ENCODE data around the gene AGRP. TPM values are rescaled to one million over a fixed set of nuclear protein-coding genes. Genes with fewer than 3 reads are reported as not detected.

AGRP gene
- total and polyA plus RNA-seq, 2 of the 4 experiments (the other 2 are of a cell fraction), result not detected

DNA sequence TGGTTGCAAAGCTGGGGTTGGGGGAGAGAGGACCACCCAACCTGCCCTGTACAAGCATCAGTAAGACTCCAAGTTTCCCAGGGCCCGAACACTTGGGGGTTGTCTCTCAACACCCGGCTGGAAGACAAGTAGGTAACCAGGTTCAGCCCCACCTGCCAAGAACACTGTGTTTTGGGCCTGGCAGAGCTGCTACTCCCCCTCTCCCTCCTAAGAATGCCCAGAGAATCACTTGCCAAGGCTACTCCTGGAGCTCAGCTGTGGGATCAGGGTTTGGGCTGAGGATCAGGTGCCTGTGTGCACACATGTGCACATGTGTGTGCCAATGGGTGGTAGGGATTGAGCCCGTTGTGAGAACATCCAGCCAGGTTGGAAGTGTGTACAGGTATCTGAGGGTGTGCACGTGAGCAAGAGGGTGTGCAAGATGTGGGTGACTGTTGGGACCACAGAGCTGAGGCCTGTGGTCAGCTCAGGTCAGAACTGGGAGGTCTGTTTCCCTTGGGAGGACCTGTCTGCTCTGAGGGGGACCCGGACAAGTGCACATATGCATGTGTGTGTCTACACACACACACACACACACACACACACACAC lies 50.1 kb downstream of the AGRP start:
- Histone ChIP-seq H2BK120ac (ENCODE audit: low read depth, low read length) (no peak overlapping the region), H2AK5ac (ENCODE audit: low read depth, low read length) (no peak overlapping the region), H3K4me3 (ENCODE audit: insufficient read depth, low read depth, low read length) (no peak overlapping the region), H2AFZ (replicated peaks; ENCODE audit: low read length, poor library complexity) (no peak overlapping the region), H3K4ac (ENCODE audit: low read depth, low read length) (no peak overlapping the region), H3K9me3 (ENCODE audit: control insufficient read depth, insufficient read depth, low read length) (no peaks in the 10 kb centered on the region), H4K5ac (ENCODE audit: low read depth, low read length) (no peak overlapping the region), H4K8ac (ENCODE audit: low read depth in 2 of 2, low read length in 2 of 2) (no peak overlapping the region), H2BK5ac (ENCODE audit: low read depth, low read length, poor library complexity, severe bottlenecking) (no peak overlapping the region), H4K91ac (ENCODE audit: insufficient read depth, low read depth, low read length) (no peak overlapping the region), H2AK9ac (replicated peaks; ENCODE audit: low read depth, low read length, poor library complexity) (no peak overlapping the region), H3K18ac (ENCODE audit: low read depth, low read length) (no peak overlapping the region), H3K4me1 (ENCODE audit: control insufficient read depth, insufficient read depth, low read length) (peaks cover 5% of the 10 kb centered on the region; the same call in 1 of the 2 replicates), H3K14ac (replicated peaks; ENCODE audit: low read depth, low read length) (no peak overlapping the region), H3K9ac (ENCODE audit: low read depth, low read length) (no peak overlapping the region), H4K20me1 (ENCODE audit: insufficient read depth, low read length) (peaks cover 12% of the 10 kb centered on the region), H3K4me2 (ENCODE audit: low read depth, low read length) (no peak overlapping the region), H3K56ac (ENCODE audit: extremely low read depth, insufficient read depth, low read length) (no peak overlapping the region), H3K9me1 (ENCODE audit: insufficient read depth, low read length) (peaks cover 3% of the 10 kb centered on the region; the same call in 1 of the 2 replicates), H2BK15ac (ENCODE audit: low read depth, low read length) (no peak overlapping the region), H3K79me1 (ENCODE audit: low read depth in 1 of 2, low read length in 2 of 2) (no peaks in the 10 kb centered on the region), H3K36me3 (ENCODE audit: control insufficient read depth, insufficient read depth, low read length) (peaks cover 20% of the 10 kb centered on the region), H3K27me3 (ENCODE audit: control insufficient read depth, insufficient read depth, low read length) (peaks cover 27% of the 10 kb centered on the region), H3K23ac (ENCODE audit: low read depth, low read length) (no peak overlapping the region), H3K27ac (ENCODE audit: insufficient read depth, low read length) (no peak overlapping the region), H2BK20ac (ENCODE audit: low read depth, low read length) (no peak overlapping the region)
- POLR2A ChIA-PET (ENCODE audit: unreplicated experiment), result no interaction called here
- intact Hi-C loops (cut with micrococcal nuclease) (no loop called here), in situ Hi-C loops (cut with MboI; ENCODE audit: low sequenced_read_pairs) (no loop called here), dilution Hi-C loops (cut with HindIII; ENCODE audit: low sequenced_read_pairs, unreplicated experiment) (no loop called here)
- TF ChIP-seq MXI1 (IDR thresholded peaks at IDR 0.05; ENCODE audit: borderline replicate concordance, low read depth, low read length) (no peak), RFX5 (IDR thresholded peaks at IDR 0.05; ENCODE audit: low read depth, low read length) (no peak), POLR2A (IDR thresholded peaks at IDR 0.05; ENCODE audit: low read depth, low read length) (no peak)
- DNase-seq, result no peak
- CTCF ChIA-PET, result interaction anchor here (0.6 to 0.8 kb wide), 3 partner anchors 9 to 22 kb away, joined by 3 to 4 read pairs (median 3); no protein-coding TSS in a partner anchor
- WGBS, 2 experiments (ENCODE audit: extremely low coverage in 2 of 2, insufficient read length in 1 of 2), result no CpG with 5 or more reads among the region's 5 CpGs
- ATAC-seq (ENCODE audit: low read depth), result no peak
- no TSS peak for BruUV-seq (replicated peaks)

Other genes starting within 250 kb of the AGRP start
- gene FHOD1, start 236.1 kb downstream of the AGRP start, total RNA-seq (2012; rRNA removed), result 13.1 and 13.8 TPM in 2 replicates
- gene FHOD1, start 236.1 kb downstream of the AGRP start, polyA plus RNA-seq (2012; rRNA removed), result 64.0 and 71.4 TPM in 2 replicates
- gene SLC9A5, start 234.6 kb downstream of the AGRP start, total RNA-seq (2012; rRNA removed), result 1.8 and 2.5 TPM in 2 replicates
- 5.4 and 5.7 TPM in 2 replicates for gene SLC9A5, start 234.6 kb downstream of the AGRP start, polyA plus RNA-seq (2012; rRNA removed)
- gene PLEKHG4, start 204.0 kb downstream of the AGRP start, total RNA-seq (2012; rRNA removed), result 8.3 and 14.0 TPM in 2 replicates
- 50.7 and 56.8 TPM in 2 replicates for gene PLEKHG4, start 204.0 kb downstream of the AGRP start, polyA plus RNA-seq (2012; rRNA removed)
- gene KCTD19, start 156.8 kb downstream of the AGRP start, total RNA-seq (2012; rRNA removed), result under 0.01 TPM in 1 of 2 replicates, not detected in the other
- gene KCTD19, start 156.8 kb downstream of the AGRP start, polyA plus RNA-seq (2012; rRNA removed), result 0.07 and 0.36 TPM in 2 replicates
- 0.18 TPM in 1 of 2 replicates, not detected in the other for gene LRRC36, start 156.7 kb downstream of the AGRP start, total RNA-seq (2012; rRNA removed)
- 0.20 and 0.29 TPM in 2 replicates for gene LRRC36, start 156.7 kb downstream of the AGRP start, polyA plus RNA-seq (2012; rRNA removed)
- gene TPPP3, start 90.0 kb downstream of the AGRP start, total RNA-seq (2012; rRNA removed), result 0.54 and 0.56 TPM in 2 replicates
- gene TPPP3, start 90.0 kb downstream of the AGRP start, polyA plus RNA-seq (2012; rRNA removed), result 2.2 and 2.4 TPM in 2 replicates
- gene ZDHHC1, start 67.1 kb downstream of the AGRP start, total RNA-seq (2012; rRNA removed), result 1.7 and 2.0 TPM in 2 replicates
- 5.9 and 6.1 TPM in 2 replicates for gene ZDHHC1, start 67.1 kb downstream of the AGRP start, polyA plus RNA-seq (2012; rRNA removed)
- not detected in 2 replicates for gene HSD11B2, start 52.4 kb downstream of the AGRP start, total RNA-seq (2012; rRNA removed)
- gene HSD11B2, start 52.4 kb downstream of the AGRP start, polyA plus RNA-seq (2012; rRNA removed), result 0.26 and 0.27 TPM in 2 replicates
- gene ATP6V0D1, start 2.4 kb downstream of the AGRP start, total RNA-seq (2012; rRNA removed), result 112 and 128 TPM in 2 replicates
- 123 and 124 TPM in 2 replicates for gene ATP6V0D1, start 2.4 kb downstream of the AGRP start, polyA plus RNA-seq (2012; rRNA removed)
- 9.5 and 15.8 TPM in 2 replicates for gene RIPOR1, start 45.3 kb upstream of the AGRP start, total RNA-seq (2012; rRNA removed)
- 33.0 and 41.3 TPM in 2 replicates for gene RIPOR1, start 45.3 kb upstream of the AGRP start, polyA plus RNA-seq (2012; rRNA removed)
- 22.8 and 26.4 TPM in 2 replicates for gene CTCF, start 79.0 kb upstream of the AGRP start, total RNA-seq (2012; rRNA removed)
- 16.1 and 16.7 TPM in 2 replicates for gene CTCF, start 79.0 kb upstream of the AGRP start, polyA plus RNA-seq (2012; rRNA removed)
- gene CARMIL2, start 161.6 kb upstream of the AGRP start, total RNA-seq (2012; rRNA removed), result 0.18 and 0.28 TPM in 2 replicates
- 0.77 and 0.97 TPM in 2 replicates for gene CARMIL2, start 161.6 kb upstream of the AGRP start, polyA plus RNA-seq (2012; rRNA removed)
- gene ACD, start 176.7 kb upstream of the AGRP start, total RNA-seq (2012; rRNA removed), result 12.8 and 15.6 TPM in 2 replicates
- 31.1 and 38.9 TPM in 2 replicates for gene ACD, start 176.7 kb upstream of the AGRP start, polyA plus RNA-seq (2012; rRNA removed)
- 0.28 and 0.36 TPM in 2 replicates for gene PARD6A, start 177.4 kb upstream of the AGRP start, total RNA-seq (2012; rRNA removed)
- 0.55 and 0.65 TPM in 2 replicates for gene PARD6A, start 177.4 kb upstream of the AGRP start, polyA plus RNA-seq (2012; rRNA removed)
- 2.9 and 3.1 TPM in 2 replicates for gene ENKD1, start 183.2 kb upstream of the AGRP start, total RNA-seq (2012; rRNA removed)
- gene ENKD1, start 183.2 kb upstream of the AGRP start, polyA plus RNA-seq (2012; rRNA removed), result 6.3 and 7.8 TPM in 2 replicates
- 0.28 and 0.54 TPM in 2 replicates for gene C16orf86, start 183.3 kb upstream of the AGRP start, total RNA-seq (2012; rRNA removed)
- 0.63 and 0.70 TPM in 2 replicates for gene C16orf86, start 183.3 kb upstream of the AGRP start, polyA plus RNA-seq (2012; rRNA removed)
- gene GFOD2, start 235.8 kb upstream of the AGRP start, total RNA-seq (2012; rRNA removed), result 15.8 and 18.1 TPM in 2 replicates
- gene GFOD2, start 235.8 kb upstream of the AGRP start, polyA plus RNA-seq (2012; rRNA removed), result 12.3 and 13.3 TPM in 2 replicates